Endodermal cell (in vitro differentiated cells): ENCODE data around the gene ATP1A2. TPM values are rescaled to one million over a fixed set of nuclear protein-coding genes. Genes with fewer than 3 reads are reported as not detected.

Source experiments
- DNase-seq: peaks from one replicate; pipeline ENCODE4 v3.0.0-alpha.2; 2017
- H3K27ac ChIP-seq: 2 replicates; pipeline ENCODE4 v1.5.1; 2013; ENCODE audit warnings: mild to moderate bottlenecking, low read depth, low read length, moderate library complexity
- H3K27me3 ChIP-seq: 2 replicates; pipeline ENCODE4 v1.6.1; 2013; ENCODE audit warnings: mild to moderate bottlenecking, low read length, moderate library complexity; ENCODE audit not compliant: insufficient read depth, control insufficient read depth, poor library complexity, severe bottlenecking
- H3K36me3 ChIP-seq: 2 replicates; pipeline ENCODE4 v1.7.0; 2013; ENCODE audit warnings: mild to moderate bottlenecking, low read length, moderate library complexity; ENCODE audit not compliant: control insufficient read depth, insufficient read depth
- H3K4me1 ChIP-seq: one replicate; pipeline ENCODE4 v1.7.0; 2013; ENCODE audit warnings: low read length; ENCODE audit not compliant: control insufficient read depth, insufficient read depth
- H3K4me3 ChIP-seq: 2 replicates; pipeline ENCODE4 v1.5.1; 2013; ENCODE audit warnings: mild to moderate bottlenecking, low read length, moderate library complexity
- H3K9ac ChIP-seq: 2 replicates; pipeline ENCODE4 v1.6.1; 2013; ENCODE audit warnings: mild to moderate bottlenecking, low read length, moderate library complexity; ENCODE audit not compliant: poor library complexity, severe bottlenecking; ENCODE audit errors: extremely low read depth
- H3K9me3 ChIP-seq: 2 replicates; pipeline ENCODE4 v1.6.1; 2013; ENCODE audit warnings: mild to moderate bottlenecking, low read length, moderate library complexity; ENCODE audit not compliant: control insufficient read depth
- H3K27ac Mint-ChIP-seq: 2 replicates; pipeline ENCODE4 v1.8.0; 2020; ENCODE audit warnings: mixed read lengths
- H3K27me3 Mint-ChIP-seq: 2 replicates; pipeline ENCODE4 v1.8.0; 2021; ENCODE audit warnings: mild to moderate bottlenecking, mixed read lengths; ENCODE audit not compliant: insufficient read depth
- H3K36me3 Mint-ChIP-seq: 2 replicates; pipeline ENCODE4 v1.8.0; 2020; ENCODE audit warnings: low read depth, mixed read lengths
- H3K4me1 Mint-ChIP-seq: 2 replicates; pipeline ENCODE4 v1.8.0; 2020; ENCODE audit warnings: mixed read lengths
- H3K4me3 Mint-ChIP-seq: 2 replicates; pipeline ENCODE4 v1.8.0; 2020; ENCODE audit warnings: mild to moderate bottlenecking, moderate library complexity, mixed read lengths
- H3K9me3 Mint-ChIP-seq: 2 replicates; pipeline ENCODE4 v1.8.0; 2020; ENCODE audit warnings: mild to moderate bottlenecking, mixed read lengths
- CTCF ChIP-seq: fragments of 200-600 bp; sonication (generic); conservative IDR thresholded peaks from 2 replicates; pipeline ENCODE4 v1.5.0; 2021; ENCODE audit warnings: antibody characterized with exemption, mild to moderate bottlenecking
- WGBS, 2 experiments: methylation state at CpG; one replicate each; pipeline versions ENCODE4 v1.1.5 to v1.1.7; 2013; ENCODE audit warnings: missing lambda C conversion rate in 2 of 2, mixed read lengths in 1 of 2; ENCODE audit not compliant: insufficient coverage in 1 of 2, insufficient read length in 1 of 2; 5-methylcytosine and 5-hydroxymethylcytosine counted together
- total RNA-seq, 2 donors: library from RNA; stranded (reverse); fragmentation: NEBNext Ultra II Directional in 1 of 2; extraction: Animal tissue kit (Norgen Biotek cat#: 25700) in 1 of 2; gene quantifications; 2 replicates in 1 of 2; 3 replicates in 1 of 2; pipeline ENCODE4 v1.2.1, GENCODE V29; 2021

ATP1A2 gene
- total RNA-seq, 2 donors from 2014 or later, result 3.0 to 3.2 TPM

- Mint-ChIP-seq H3K4me1 (no peaks in the 10 kb centered on the region), H3K4me3 (no peak overlapping the region)
Observed at GRCh38 chr1:160082926-160083325, 32.6 kb upstream of the ATP1A2 start.

GRCh38 chr1:160083968-160084770 lies 31.4 kb upstream of the ATP1A2 start:
- WGBS, 2 experiments, result 45 to 52% methylated on average over 80 to 96 of the region's 96 CpGs
- H3K27ac ChIP-seq, result no peak overlapping the region
- H3K27me3 Mint-ChIP-seq, result peaks cover 78% of the 10 kb centered on the region
- H3K9me3 Mint-ChIP-seq, result no peaks in the 10 kb centered on the region
- H3K27ac Mint-ChIP-seq, result no peak overlapping the region
- H3K36me3 Mint-ChIP-seq, result peaks cover 1% of the 10 kb centered on the region
- no peak overlapping the region for H3K9ac ChIP-seq
- H3K4me1 ChIP-seq, result no peaks in the 10 kb centered on the region
- TF ChIP-seq CTCF, result peak; percentile 94
- peak overlapping the region; percentile 48 for H3K4me3 ChIP-seq
- DNase-seq, result peak; percentile 96
- H3K9me3 ChIP-seq, result no peaks in the 10 kb centered on the region
- H3K27me3 ChIP-seq, result peaks cover 71% of the 10 kb centered on the region
- peaks cover 2% of the 10 kb centered on the region for H3K4me1 Mint-ChIP-seq
- no peaks in the 10 kb centered on the region for H3K36me3 ChIP-seq
- H3K4me3 Mint-ChIP-seq, result peak overlapping the region; percentile 26

More at GRCh38 chr1:160082926-160083325, 32.6 kb upstream of the ATP1A2 start:
- WGBS, 2 experiments, result 62 to 82% methylated on average over 2 to 3 of the region's 3 CpGs
- TF ChIP-seq CTCF, result no peak
- no peak overlapping the region for H3K27ac Mint-ChIP-seq
- H3K27ac ChIP-seq, result no peak overlapping the region
- H3K27me3 ChIP-seq, result peaks cover 77% of the 10 kb centered on the region
- no peaks in the 10 kb centered on the region for H3K9me3 ChIP-seq
- H3K4me1 ChIP-seq, result no peaks in the 10 kb centered on the region
- DNase-seq, result no peak
- H3K9me3 Mint-ChIP-seq, result no peaks in the 10 kb centered on the region
- H3K27me3 Mint-ChIP-seq, result peaks cover 86% of the 10 kb centered on the region
- no peak overlapping the region for H3K9ac ChIP-seq
- H3K36me3 ChIP-seq, result no peaks in the 10 kb centered on the region
- H3K36me3 Mint-ChIP-seq, result peaks cover 1% of the 10 kb centered on the region
- H3K4me3 ChIP-seq, result no peak overlapping the region

- Histone ChIP-seq H3K4me3 (no peak overlapping the region), H3K36me3 (no peaks in the 10 kb centered on the region), H3K27ac (no peak overlapping the region), H3K9me3 (no peaks in the 10 kb centered on the region), H3K9ac (no peak overlapping the region), H3K4me1 (no peaks in the 10 kb centered on the region), H3K27me3 (peaks cover 65% of the 10 kb centered on the region)
- Mint-ChIP-seq H3K4me1 (peaks cover 2% of the 10 kb centered on the region), H3K9me3 (no peaks in the 10 kb centered on the region), H3K4me3 (no peak overlapping the region), H3K36me3 (peaks cover 1% of the 10 kb centered on the region), H3K27me3 (peaks cover 71% of the 10 kb centered on the region), H3K27ac (no peak overlapping the region)
- 90 to 94% methylated on average over 24 to 30 of the region's 30 CpGs for WGBS, 2 experiments
- TF ChIP-seq CTCF, result no peak
- peak; percentile 41 for DNase-seq
Observed at GRCh38 chr1:160084771-160085321, 30.7 kb upstream of the ATP1A2 start.
